OCI-LY1 (cell line): ENCODE data around the gene SUN5.

Experiments
- H2AFZ ChIP-seq: fragments of 200-600 bp; sonication (generic), shearing (Covaris generic); 2 replicates; pipeline ENCODE4 v1.6.0; 2014; ENCODE audit warnings: antibody characterized with exemption, mild to moderate bottlenecking, low read length
- H3F3A ChIP-seq: fragments of 200-600 bp; sonication (generic), shearing (Covaris generic); 2 replicates; pipeline ENCODE4 v1.6.0; 2014; ENCODE audit warnings: mild to moderate bottlenecking, antibody characterized with exemption, low read length, moderate library complexity; ENCODE audit not compliant: insufficient read depth
- H3K27ac ChIP-seq: fragments of 200-600 bp; sonication (generic); 2 replicates; pipeline ENCODE4 v1.5.1; 2014; ENCODE audit warnings: low read length, mixed run types, mild to moderate bottlenecking, low read depth; ENCODE audit not compliant: poor library complexity, severe bottlenecking
- H3K27me3 ChIP-seq: fragments of 200-600 bp; sonication (generic); 2 replicates; pipeline ENCODE4 v1.6.0; 2014; ENCODE audit warnings: antibody characterized with exemption, mild to moderate bottlenecking, low read length, moderate library complexity; ENCODE audit not compliant: insufficient read depth
- H3K36me3 ChIP-seq: fragments of 200-600 bp; sonication (generic); 2 replicates; pipeline ENCODE4 v1.6.1; 2014; ENCODE audit warnings: mild to moderate bottlenecking, antibody characterized with exemption, low read length, moderate library complexity, mixed read lengths; ENCODE audit not compliant: insufficient read depth
- H3K4me1 ChIP-seq: fragments of 200-600 bp; sonication (generic); 2 replicates; pipeline ENCODE4 v1.5.1; 2014; ENCODE audit warnings: mild to moderate bottlenecking, low read length, moderate library complexity; ENCODE audit not compliant: insufficient read depth, severe bottlenecking
- H3K4me2 ChIP-seq: fragments of 200-600 bp; sonication (generic), shearing (Covaris generic); 2 replicates; pipeline ENCODE4 v1.6.1; 2014; ENCODE audit warnings: low read length
- H3K4me3 ChIP-seq: fragments of 200-600 bp; sonication (generic); 2 replicates; pipeline ENCODE4 v1.5.1; 2014; ENCODE audit warnings: low read length, low read depth, mild to moderate bottlenecking, mixed read lengths; ENCODE audit not compliant: poor library complexity, severe bottlenecking
- H3K79me2 ChIP-seq: fragments of 200-600 bp; shearing (Covaris generic); 2 replicates; pipeline ENCODE4 v1.6.1; 2016; ENCODE audit warnings: mixed run types, low read length, mixed read lengths; ENCODE audit not compliant: insufficient read depth
- H3K9ac ChIP-seq: fragments of 200-600 bp; sonication (generic), shearing (Covaris generic); 2 replicates; pipeline ENCODE4 v1.6.1; 2014; ENCODE audit warnings: mild to moderate bottlenecking, low read length, mixed read lengths
- H3K9me2 ChIP-seq: fragments of 200-600 bp; sonication (generic), shearing (Covaris generic); 2 replicates; pipeline ENCODE4 v1.6.1; 2014; ENCODE audit warnings: low read depth, mild to moderate bottlenecking, low read length, mixed read lengths
- H3K9me3 ChIP-seq: fragments of 200-600 bp; shearing (Covaris generic); 2 replicates; pipeline ENCODE4 v1.6.1; 2014; ENCODE audit warnings: low read length, mixed read lengths
- H4K20me1 ChIP-seq: fragments of 200-600 bp; sonication (generic), shearing (Covaris generic); 2 replicates; pipeline ENCODE4 v1.6.0; 2016; ENCODE audit warnings: mild to moderate bottlenecking, low read length; ENCODE audit not compliant: insufficient read depth
- CTCF ChIP-seq: fragments of 200-600 bp; sonication (generic), shearing (Covaris generic); IDR thresholded peaks from 2 replicates; pipeline ENCODE4 v1.5.1; 2017; ENCODE audit warnings: mild to moderate bottlenecking, antibody characterized with exemption, low read length, moderate library complexity, mixed read lengths
- EZH2 ChIP-seq: fragments of 200-600 bp; sonication (generic), shearing (Covaris generic); IDR thresholded peaks from 2 replicates; pipeline ENCODE4 v1.8.0; 2017; ENCODE audit warnings: borderline replicate concordance, mixed run types, mild to moderate bottlenecking, antibody characterized with exemption, low read length, moderate library complexity, mixed read lengths

SUN5 gene

DNA sequence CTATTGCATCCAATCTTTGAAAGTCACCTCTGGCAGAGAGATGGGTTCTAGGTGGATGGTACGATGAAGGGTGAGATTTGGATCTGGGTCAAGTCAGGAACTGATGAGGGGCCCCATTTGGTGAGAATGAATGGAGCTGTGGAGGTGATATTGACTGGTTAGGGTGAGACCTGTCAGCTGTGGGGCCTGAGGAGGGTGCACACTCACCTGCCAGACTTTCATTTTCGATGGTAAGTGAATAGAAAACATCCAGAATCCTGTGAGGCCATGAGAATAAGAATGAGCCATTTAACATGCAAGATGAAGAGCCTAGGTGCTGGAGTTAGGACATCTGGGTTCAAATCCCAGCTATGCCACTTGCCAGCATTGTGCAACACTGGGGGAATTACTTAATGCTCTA is 6.8 kb downstream of the SUN5 start:
- Histone ChIP-seq H2AFZ (no peak overlapping the region), H3K36me3 (no peaks in the 10 kb centered on the region; the same call in 1 of the 2 replicates), H3K27ac (no peak overlapping the region), H3K79me2 (no peaks in the 10 kb centered on the region), H3K9me2 (no peaks in the 10 kb centered on the region), H3K4me2 (no peak overlapping the region), H3K4me1 (no peaks in the 10 kb centered on the region), H3K9me3 (peaks cover 9% of the 10 kb centered on the region; the same call in 1 of the 2 replicates), H3K9ac (no peak overlapping the region), H3K27me3 (peaks cover 4% of the 10 kb centered on the region; the same call in 1 of the 2 replicates), H3F3A (no peaks in the 10 kb centered on the region), H4K20me1 (no peaks in the 10 kb centered on the region), H3K4me3 (no peak overlapping the region)
- no peak for TF ChIP-seq EZH2
- no peak for TF ChIP-seq CTCF

DNA sequence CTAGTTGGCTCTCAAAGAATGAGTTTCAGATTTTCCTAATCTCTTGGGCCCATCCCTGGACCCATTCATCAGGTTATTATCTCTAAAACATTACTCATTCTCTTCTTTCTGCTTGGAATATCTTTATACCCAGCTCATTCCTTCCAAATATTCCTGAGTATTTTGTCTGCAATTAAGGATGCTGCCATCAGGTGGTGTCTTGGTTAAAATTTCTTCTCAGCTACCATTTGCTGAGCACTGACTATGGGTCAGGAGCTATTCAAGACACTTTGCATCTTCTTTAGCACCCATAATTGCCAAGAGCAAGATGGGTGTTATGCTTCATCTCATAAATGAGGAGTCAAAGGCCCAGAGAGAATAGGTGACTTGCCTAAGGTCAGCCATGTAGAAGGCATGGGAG is 8.4 kb downstream of the SUN5 start:
- Histone ChIP-seq H3K27me3 (peaks cover 4% of the 10 kb centered on the region; the same call in 1 of the 2 replicates), H3K9me2 (no peaks in the 10 kb centered on the region), H3K4me2 (no peak overlapping the region), H3K4me3 (no peak overlapping the region), H3K9me3 (peaks cover 9% of the 10 kb centered on the region; the same call in 1 of the 2 replicates), H3K27ac (no peak overlapping the region), H3K9ac (no peak overlapping the region), H3F3A (no peaks in the 10 kb centered on the region), H3K4me1 (no peaks in the 10 kb centered on the region), H3K36me3 (no peaks in the 10 kb centered on the region; the same call in 1 of the 2 replicates), H3K79me2 (no peaks in the 10 kb centered on the region), H4K20me1 (no peaks in the 10 kb centered on the region), H2AFZ (no peak overlapping the region)
- TF ChIP-seq EZH2 (no peak), CTCF (no peak)

DNA sequence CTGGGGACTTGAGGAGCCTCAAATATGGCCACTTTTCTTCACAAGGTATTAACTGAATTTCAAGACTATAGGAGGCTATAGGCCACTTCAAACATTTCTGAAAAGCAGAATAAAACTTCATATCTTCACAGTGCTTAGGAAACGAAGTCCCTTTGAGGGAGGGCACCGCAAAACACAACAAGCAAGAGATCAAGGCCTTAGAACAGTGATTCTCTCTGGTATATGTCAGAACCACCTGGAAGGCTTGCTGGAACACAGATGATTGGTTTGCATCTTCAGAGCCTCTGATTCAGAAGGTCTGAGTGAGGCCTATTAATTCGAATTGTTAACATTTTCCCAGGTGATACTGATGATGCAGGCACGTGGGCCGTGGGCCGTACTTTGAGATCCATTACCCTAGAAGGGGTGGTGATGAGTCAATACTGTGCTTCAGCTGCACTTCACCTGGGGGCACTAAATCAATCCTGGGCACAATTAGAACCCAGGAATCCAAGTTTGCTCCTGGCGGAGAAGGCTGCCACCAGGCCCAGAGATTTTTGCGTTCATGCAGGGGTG is 10.7 kb downstream of the SUN5 start:
- H3K36me3 ChIP-seq = no peaks in the 10 kb centered on the region; the same call in 1 of the 2 replicates
- no peaks in the 10 kb centered on the region for H4K20me1 ChIP-seq
- no peaks in the 10 kb centered on the region for H3K79me2 ChIP-seq
- H2AFZ ChIP-seq = no peak overlapping the region
- no peak overlapping the region for H3K4me3 ChIP-seq
- H3K27ac ChIP-seq = no peak overlapping the region
- H3K9me2 ChIP-seq = no peaks in the 10 kb centered on the region
- H3K9me3 ChIP-seq = peaks cover 9% of the 10 kb centered on the region; the same call in 1 of the 2 replicates
- no peaks in the 10 kb centered on the region for H3F3A ChIP-seq
- no peak overlapping the region for H3K4me2 ChIP-seq
- no peak overlapping the region for H3K9ac ChIP-seq
- TF ChIP-seq EZH2 = no peak
- no peak for TF ChIP-seq CTCF
- H3K27me3 ChIP-seq = no peaks in the 10 kb centered on the region; the same call in 1 of the 2 replicates
- no peaks in the 10 kb centered on the region for H3K4me1 ChIP-seq
